Thyroid gland (tissue), 4 donors: Measurements from ENCODE around the gene RTN1. TPM values are rescaled to one million over a fixed set of nuclear protein-coding genes. Genes with fewer than 3 reads are reported as not detected.

Experiments
- DNase-seq, 2 donors: peaks; one replicate each; pipeline ENCODE4 v3.0.0-alpha.2; 2019
- H3K27ac ChIP-seq, 3 donors: fragments of 200-600 bp; sonication (generic); 1 replicate in 2 of 3; 2 replicates in 1 of 3; pipeline ENCODE4 v1.5.1; 2016 to 2019; ENCODE audit warnings: mild to moderate bottlenecking in 1 of 3, moderate library complexity in 1 of 3
- H3K27me3 ChIP-seq: fragments of 200-600 bp; sonication (generic); one replicate; pipeline ENCODE4 v1.5.1; 2019
- H3K36me3 ChIP-seq, 2 donors: fragments of 200-600 bp; sonication (generic); one replicate each; pipeline ENCODE4 v1.5.1; 2016 to 2019
- H3K4me1 ChIP-seq, 2 donors: fragments of 200-600 bp; sonication (generic); one replicate each; pipeline ENCODE4 v1.5.1; 2017 to 2019
- H3K4me3 ChIP-seq, 3 donors: fragments of 200-600 bp; sonication (generic); replicated peaks in 1 of 3; 1 replicate in 2 of 3; 2 replicates in 1 of 3; pipeline ENCODE4 v1.5.1; 2016; ENCODE audit warnings: mild to moderate bottlenecking in 1 of 3
- H3K9me3 ChIP-seq: fragments of 200-600 bp; sonication (generic); one replicate; pipeline ENCODE4 v1.5.1; 2017
- CTCF ChIP-seq, 6 experiments: fragments of 200-600 bp in 3 of 6; fragments of 450-650 bp in 3 of 6; sonication (generic) in 3 of 6; IDR thresholded peaks; one replicate each; pipeline ENCODE4 v1.5.1; 2016 to 2019; ENCODE audit warnings: antibody characterized with exemption in 6 of 6, mild to moderate bottlenecking in 2 of 6, inconsistent platforms in 1 of 6, moderate library complexity in 1 of 6
- POLR2A ChIP-seq, 2 donors: fragments of 450-650 bp; IDR thresholded peaks; one replicate each; pipeline ENCODE4 v1.6.1; 2017; ENCODE audit warnings: antibody characterized with exemption in 2 of 2, mild to moderate bottlenecking in 2 of 2, moderate library complexity in 1 of 2
- WGBS, 2 donors: methylation state at CpG; one replicate each; pipeline ENCODE4 v1.1.5; 2017; 5-methylcytosine and 5-hydroxymethylcytosine counted together
- intact Hi-C: fragments of 100-400 bp; cut with DNase I; formaldehyde crosslinking; loops from one replicate; pipeline ENCODE4 v1.15.1; 2023
- total RNA-seq, 4 donors: library from RNA; depleted of rRNA; stranded (reverse); fragments of >200 nt; gene quantifications; one replicate each; pipeline ENCODE4 v1.2.3, GENCODE V29; 2016

RTN1 gene
- 10 to 100 TPM in 2 of 4 donors, 1 to 10 TPM in 2; 3.8 to 20.8 (median 9.6) TPM for total RNA-seq

- intact Hi-C loops = no loop called here
- Histone ChIP-seq H3K4me1 (peaks cover 10 to 15% of the 10 kb centered on the region in 2 donors), H3K36me3 (no peaks in the 10 kb centered on the region), H3K9me3 (no peaks in the 10 kb centered on the region), H3K27ac (peak within 1 kb of the TSS in 2 of 3 donors; percentile 10 to 23), H3K4me3 (peak within 1 kb of the TSS; percentile 1 to 56 (median 40)), H3K27me3 (no peaks in the 10 kb centered on the region)
- peak in 1 of 2 donors; percentile 50 for TF ChIP-seq POLR2A (IDR thresholded peaks at IDR 0.05)
- TF ChIP-seq CTCF (IDR thresholded peaks at IDR 0.05) = no peak
- WGBS, 2 donors = 1% methylated on average over 35 to 40 of the region's 84 CpGs
- DNase-seq = peak; percentile 67 to 70
Observed at GRCh38 chr14:59870277-59871165, at the start of gene RTN1. TSS of gene RTN1 (minus strand) at chr14:59870776. CDS start at chr14:59870630, 146 bp downstream.

GRCh38 chr14:59920378-59920683 is 49.8 kb upstream of the RTN1 start:
- no peak for DNase-seq

GRCh38 chr14:59919570-59920377 is 49.2 kb upstream of the RTN1 start, which contains the start of gene LRRC9:
TSS of gene LRRC9 (plus strand) at chr14:59920144.
- peak; percentile 49 to 66 for DNase-seq
- 6 to 8% methylated on average over 47 to 48 of the region's 57 CpGs for WGBS, 2 donors

More at GRCh38 chr14:59920378-59920683, 49.8 kb upstream of the RTN1 start:
- no peak overlapping the region for H3K4me3 ChIP-seq
- no peaks in the 10 kb centered on the region for H3K36me3 ChIP-seq
- H3K4me1 ChIP-seq = peaks cover 3 to 9% of the 10 kb centered on the region in 2 donors
- no peak overlapping the region for H3K27ac ChIP-seq
- intact Hi-C loops = no loop called here
- H3K27me3 ChIP-seq = no peaks in the 10 kb centered on the region
- H3K9me3 ChIP-seq = no peaks in the 10 kb centered on the region
- no peak for TF ChIP-seq CTCF (IDR thresholded peaks at IDR 0.05)
- WGBS, 2 donors = 70 to 91% methylated on average over 1 of the region's 1 CpG

GRCh38 chr14:59918824-59919569 is 48.4 kb upstream of the RTN1 start:
- 1% methylated on average over 18 of the region's 18 CpGs for WGBS, 2 donors
- peak in 5 of 6 experiments; percentile 12 to 49 (median 45) for TF ChIP-seq CTCF (IDR thresholded peaks at IDR 0.05)
- no peak for TF ChIP-seq POLR2A (IDR thresholded peaks at IDR 0.05)
- H3K9me3 ChIP-seq = no peaks in the 10 kb centered on the region
- intact Hi-C loops = no loop called here
- no peaks in the 10 kb centered on the region for H3K36me3 ChIP-seq
- H3K4me3 ChIP-seq = peak overlapping the region in 2 of 3 donors; percentile 16 to 21
- DNase-seq = peak; percentile 28 to 33
- H3K27me3 ChIP-seq = no peaks in the 10 kb centered on the region
- H3K27ac ChIP-seq = no peak overlapping the region
- H3K4me1 ChIP-seq = peaks cover 3 to 9% of the 10 kb centered on the region in 2 donors

More at GRCh38 chr14:59919570-59920377, 49.2 kb upstream of the RTN1 start, which contains the start of gene LRRC9:
- peaks cover 3 to 9% of the 10 kb centered on the region in 2 donors for H3K4me1 ChIP-seq
- H3K4me3 ChIP-seq = peak within 1 kb of the TSS; percentile 16 to 21 (median 18)
- no peak within 1 kb of the TSS for H3K27ac ChIP-seq
- no peak for TF ChIP-seq CTCF (IDR thresholded peaks at IDR 0.05)
- TF ChIP-seq POLR2A (IDR thresholded peaks at IDR 0.05) = no peak
- no peaks in the 10 kb centered on the region for H3K9me3 ChIP-seq
- intact Hi-C loops = no loop called here
- no peaks in the 10 kb centered on the region for H3K36me3 ChIP-seq
- H3K27me3 ChIP-seq = no peaks in the 10 kb centered on the region
